Neural cell (in vitro differentiated cells): ENCODE results near the gene ABO.

Source experiments
- CTCF ChIP-seq: fragments of 450-650 bp; IDR thresholded peaks from 2 replicates; pipeline ENCODE4 v1.5.1; 2014; ENCODE audit warnings: antibody characterized with exemption, mild to moderate bottlenecking, moderate library complexity; ENCODE audit not compliant: poor library complexity, severe bottlenecking
- EZH2 ChIP-seq: fragments of 200-600, 300-800 bp; shearing (Covaris generic), sonication (generic); IDR thresholded peaks from 2 replicates; pipeline ENCODE4 v1.6.1; 2014; ENCODE audit warnings: antibody characterized with exemption, low read length, borderline replicate concordance, mild to moderate bottlenecking; ENCODE audit not compliant: insufficient read depth, poor library complexity, severe bottlenecking
- RAD21 ChIP-seq: fragments of 450-650 bp; conservative IDR thresholded peaks from 2 replicates; pipeline ENCODE4 v1.6.1; 2014; ENCODE audit warnings: antibody characterized with exemption, mild to moderate bottlenecking, moderate library complexity
- REST ChIP-seq: IDR thresholded peaks from 2 replicates; pipeline ENCODE4 v1.6.1; 2012; ENCODE audit warnings: borderline replicate concordance
- SMC3 ChIP-seq: fragments of 450-650 bp; conservative IDR thresholded peaks from 2 replicates; pipeline ENCODE4 v1.6.1; 2014; ENCODE audit warnings: antibody characterized with exemption, mild to moderate bottlenecking, moderate library complexity; ENCODE audit not compliant: poor library complexity
- TAF1 ChIP-seq: IDR thresholded peaks from 2 replicates; pipeline ENCODE4 v1.6.1; 2012; ENCODE audit warnings: low read depth

DNA sequence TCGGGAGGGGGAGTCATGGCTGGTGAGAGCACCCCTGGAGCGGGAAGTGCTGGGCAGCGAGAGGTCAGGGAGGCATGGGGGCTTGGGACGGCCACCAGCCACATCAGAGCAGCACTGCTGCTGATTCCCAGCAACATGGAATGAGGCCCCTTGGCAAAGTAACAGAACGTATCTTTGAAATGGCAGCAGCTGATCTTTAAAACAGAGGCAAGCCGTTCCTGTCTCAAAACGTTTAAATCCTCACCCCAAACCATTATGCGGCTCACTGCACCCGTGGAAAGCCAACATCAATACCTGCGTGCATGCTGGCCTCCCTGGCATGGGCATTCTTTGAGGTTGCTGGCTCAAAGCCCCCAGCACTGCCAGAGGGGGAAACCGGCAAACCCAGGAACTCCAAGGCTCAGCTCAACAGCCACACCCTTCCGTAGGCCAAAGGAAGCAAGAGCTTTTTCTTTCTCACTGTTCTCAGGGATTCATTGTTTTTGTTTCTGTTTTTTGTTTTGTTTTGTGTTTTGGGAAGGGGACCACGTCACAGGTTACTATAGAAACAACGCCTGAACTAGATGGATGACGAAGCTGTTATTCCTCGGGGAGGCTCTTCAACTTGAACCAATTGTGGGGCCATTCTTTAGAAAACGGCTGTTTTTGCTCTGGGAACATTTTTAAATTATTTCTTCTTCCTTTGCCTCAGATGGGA is 37.8 kb downstream of the ABO start:
- no peak for TF ChIP-seq CTCF
- TF ChIP-seq REST = no peak
- no peak for TF ChIP-seq RAD21
- no peak for TF ChIP-seq EZH2
- no peak for TF ChIP-seq TAF1
- TF ChIP-seq SMC3 = no peak
